ENCODE results near the gene CRAMP1.
"Not testable (repeated sequence)": the region's sequence is repeated elsewhere in the genome, so short reads cannot be mapped to it uniquely, and the experiment has no call there.

The CRAMP1 gene

DNA sequence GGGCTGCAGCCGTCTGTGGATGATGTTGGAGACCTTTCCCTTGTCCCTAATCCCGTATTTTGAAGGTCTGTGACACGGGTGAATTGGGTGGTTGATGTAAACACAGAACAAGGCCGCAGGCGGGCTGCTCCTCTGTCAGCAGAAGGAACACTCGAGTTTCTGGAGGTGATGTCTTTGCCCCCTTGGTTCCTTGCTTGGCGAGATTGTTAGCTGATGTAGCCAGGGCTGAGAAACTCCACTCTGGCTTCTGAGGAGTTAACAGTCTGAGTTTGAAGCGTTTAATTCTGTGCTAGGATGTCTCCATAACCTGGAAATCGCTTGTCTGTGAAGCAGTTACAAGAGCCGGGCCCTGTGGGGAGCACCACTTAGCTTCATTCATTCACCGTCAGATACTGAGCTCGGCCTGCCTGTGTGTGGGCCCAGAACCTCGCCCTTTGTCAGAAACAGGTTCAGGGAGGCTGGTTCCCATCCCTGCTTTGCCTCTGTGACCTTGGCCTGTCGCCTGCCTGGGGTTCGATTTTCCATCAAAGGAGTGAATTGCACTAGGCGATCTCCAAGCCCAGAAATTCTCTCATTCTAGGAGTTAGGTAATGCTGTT is 95.1 kb downstream of the CRAMP1 start:
- DNase-seq (ENCODE audit: low read depth in 1 of 2, low spot score in 1 of 2), result no peak
- TF ChIP-seq JUND (IDR thresholded peaks at IDR 0.05; ENCODE audit: low read depth), result no peak
- in situ Hi-C loops (cut with HindIII; ENCODE audit: low pct_unique_long_range_greater_than_20kb, low sequenced_read_pairs), result no loop called here

GRCh38 chr16:1708083-1708767 is 96.1 kb downstream of the CRAMP1 start:
- in situ Hi-C loops (cut with HindIII; ENCODE audit: low pct_unique_long_range_greater_than_20kb, low sequenced_read_pairs), result no loop called here
- DNase-seq (ENCODE audit: low read depth in 1 of 2, low spot score in 1 of 2), result no peak
- TF ChIP-seq JUND (IDR thresholded peaks at IDR 0.05; ENCODE audit: low read depth), result no peak

GRCh38 chr16:1708768-1709180 is 96.6 kb downstream of the CRAMP1 start:
- no peak for DNase-seq (ENCODE audit: low read depth in 1 of 2, low spot score in 1 of 2)
- in situ Hi-C loops (cut with HindIII; ENCODE audit: low pct_unique_long_range_greater_than_20kb, low sequenced_read_pairs), result no loop called here
- TF ChIP-seq JUND (IDR thresholded peaks at IDR 0.05; ENCODE audit: low read depth), result no peak

GRCh38 chr16:1709356-1709755 is 97.2 kb downstream of the CRAMP1 start:
- no peak for DNase-seq (ENCODE audit: low read depth in 1 of 2, low spot score in 1 of 2)
- TF ChIP-seq JUND (IDR thresholded peaks at IDR 0.05; ENCODE audit: low read depth), result no peak
- in situ Hi-C loops (cut with HindIII; ENCODE audit: low pct_unique_long_range_greater_than_20kb, low sequenced_read_pairs), result no loop called here

GRCh38 chr16:1710811-1711507 is 98.8 kb downstream of the CRAMP1 start:
- no peak for TF ChIP-seq JUND (IDR thresholded peaks at IDR 0.05; ENCODE audit: low read depth)
- in situ Hi-C loops (cut with HindIII; ENCODE audit: low pct_unique_long_range_greater_than_20kb, low sequenced_read_pairs), result no loop called here
- DNase-seq (ENCODE audit: low read depth in 1 of 2, low spot score in 1 of 2), result no peak

DNA sequence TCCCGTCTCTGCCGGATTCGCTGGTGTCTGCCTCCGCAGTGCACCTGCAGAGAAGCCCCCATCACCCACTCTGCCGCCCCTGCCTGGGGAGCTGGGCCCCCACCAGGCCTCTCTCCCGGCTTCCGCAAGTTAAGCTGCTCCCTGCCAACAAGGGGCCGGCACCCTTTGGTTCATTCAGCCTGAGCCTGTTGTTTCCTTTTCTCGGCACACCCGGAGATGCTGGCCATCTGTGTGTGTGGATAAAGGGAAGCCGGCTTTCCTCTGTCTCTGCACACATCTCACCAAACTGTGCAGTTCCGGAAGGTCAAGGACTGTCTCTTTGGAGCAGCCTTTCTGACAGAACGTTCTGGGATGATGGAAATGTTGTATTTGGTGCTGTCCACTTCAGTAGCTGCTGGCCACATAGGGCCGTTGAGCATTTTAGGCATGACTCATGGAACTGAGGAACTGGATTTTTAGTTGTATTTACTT is 100.7 kb downstream of the CRAMP1 start:
- TF ChIP-seq JUND (IDR thresholded peaks at IDR 0.05; ENCODE audit: low read depth), result no peak
- in situ Hi-C loops (cut with HindIII; ENCODE audit: low pct_unique_long_range_greater_than_20kb, low sequenced_read_pairs), result no loop called here
- no peak for DNase-seq (ENCODE audit: low read depth in 1 of 2, low spot score in 1 of 2)

DNA sequence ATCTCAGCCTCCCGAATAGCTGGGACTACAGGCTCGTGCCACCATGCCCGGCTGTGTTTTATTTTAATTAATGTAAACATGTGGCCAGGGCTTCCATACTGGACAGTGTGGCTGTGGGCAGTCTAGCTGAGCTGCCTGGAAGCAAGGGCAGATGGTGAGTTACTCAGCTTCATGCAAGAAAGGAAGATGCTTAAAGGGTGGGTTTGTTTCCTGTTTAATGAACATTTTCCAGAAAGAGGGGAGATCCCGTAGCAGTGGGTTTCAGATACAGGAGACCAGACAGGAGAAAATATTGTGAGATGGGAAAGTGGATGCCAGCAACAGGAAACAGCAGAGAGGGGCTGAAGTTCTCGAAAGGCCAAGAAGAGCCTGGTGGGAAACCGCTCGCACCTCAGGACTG is 101.2 kb downstream of the CRAMP1 start:
- TF ChIP-seq JUND (IDR thresholded peaks at IDR 0.05; ENCODE audit: low read depth), result no peak
- in situ Hi-C loops (cut with HindIII; ENCODE audit: low pct_unique_long_range_greater_than_20kb, low sequenced_read_pairs), result no loop called here
- DNase-seq (ENCODE audit: low read depth in 1 of 2, low spot score in 1 of 2), result no peak

- in situ Hi-C loops (cut with HindIII; ENCODE audit: low pct_unique_long_range_greater_than_20kb, low sequenced_read_pairs), result no loop called here
- no peak for DNase-seq (ENCODE audit: low read depth in 1 of 2, low spot score in 1 of 2)
- TF ChIP-seq JUND (IDR thresholded peaks at IDR 0.05; ENCODE audit: low read depth), result no peak
Measured at GRCh38 chr16:1713933-1714332, 101.8 kb downstream of the CRAMP1 start.

DNA sequence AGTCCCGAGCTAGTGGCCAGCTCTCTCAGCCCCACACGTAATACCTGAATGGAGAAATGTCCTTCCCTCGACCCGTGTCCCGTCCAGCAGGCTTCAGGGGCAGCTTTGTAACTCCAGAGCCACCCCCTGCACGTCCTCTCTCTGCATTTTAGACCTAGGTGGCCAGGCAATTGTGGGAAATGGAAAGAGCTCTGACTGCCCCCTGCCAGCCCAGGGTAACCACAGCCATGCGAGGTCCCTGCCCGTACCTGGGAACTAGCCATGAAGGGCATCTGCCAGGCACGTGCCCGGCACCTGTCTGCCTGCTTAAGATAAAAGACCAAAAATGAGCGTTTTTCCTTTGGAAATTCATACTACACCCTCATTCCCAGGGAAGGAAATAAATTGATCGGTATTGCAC is 103.1 kb downstream of the CRAMP1 start:
- no peak for TF ChIP-seq JUND (IDR thresholded peaks at IDR 0.05; ENCODE audit: low read depth)
- in situ Hi-C loops (cut with HindIII; ENCODE audit: low pct_unique_long_range_greater_than_20kb, low sequenced_read_pairs), result no loop called here
- DNase-seq (ENCODE audit: low read depth in 1 of 2, low spot score in 1 of 2), result no peak

- DNase-seq (ENCODE audit: low read depth in 1 of 2, low spot score in 1 of 2); in situ Hi-C loops (cut with HindIII; ENCODE audit: low pct_unique_long_range_greater_than_20kb, low sequenced_read_pairs): not testable (repeated sequence)
Measured at GRCh38 chr16:1718236-1718635, 106.1 kb downstream of the CRAMP1 start.

GRCh38 chr16:1719559-1720229 is 107.5 kb downstream of the CRAMP1 start:
- in situ Hi-C loops (cut with HindIII; ENCODE audit: low pct_unique_long_range_greater_than_20kb, low sequenced_read_pairs), result not testable (repeated sequence)

GRCh38 chr16:1721372-1721771 is 109.2 kb downstream of the CRAMP1 start:
- DNase-seq (ENCODE audit: low read depth in 1 of 2, low spot score in 1 of 2), result no peak
- TF ChIP-seq JUND (IDR thresholded peaks at IDR 0.05; ENCODE audit: low read depth), result no peak
- in situ Hi-C loops (cut with HindIII; ENCODE audit: low pct_unique_long_range_greater_than_20kb, low sequenced_read_pairs), result no loop called here

More at GRCh38 chr16:1719559-1720229, 107.5 kb downstream of the CRAMP1 start:
- peak; percentile 63 to 93 for DNase-seq (ENCODE audit: low read depth in 1 of 2, low spot score in 1 of 2)

Data from T47D (cell line).